Measurements from ENCODE around the gene PKN3. TPM values are rescaled to one million over a fixed set of nuclear protein-coding genes. Genes with fewer than 3 reads are reported as not detected.

Gene PKN3
- total and polyA plus RNA-seq, 4 donors: 0.61 to 4.2 (median 1.5) TPM

DNA sequence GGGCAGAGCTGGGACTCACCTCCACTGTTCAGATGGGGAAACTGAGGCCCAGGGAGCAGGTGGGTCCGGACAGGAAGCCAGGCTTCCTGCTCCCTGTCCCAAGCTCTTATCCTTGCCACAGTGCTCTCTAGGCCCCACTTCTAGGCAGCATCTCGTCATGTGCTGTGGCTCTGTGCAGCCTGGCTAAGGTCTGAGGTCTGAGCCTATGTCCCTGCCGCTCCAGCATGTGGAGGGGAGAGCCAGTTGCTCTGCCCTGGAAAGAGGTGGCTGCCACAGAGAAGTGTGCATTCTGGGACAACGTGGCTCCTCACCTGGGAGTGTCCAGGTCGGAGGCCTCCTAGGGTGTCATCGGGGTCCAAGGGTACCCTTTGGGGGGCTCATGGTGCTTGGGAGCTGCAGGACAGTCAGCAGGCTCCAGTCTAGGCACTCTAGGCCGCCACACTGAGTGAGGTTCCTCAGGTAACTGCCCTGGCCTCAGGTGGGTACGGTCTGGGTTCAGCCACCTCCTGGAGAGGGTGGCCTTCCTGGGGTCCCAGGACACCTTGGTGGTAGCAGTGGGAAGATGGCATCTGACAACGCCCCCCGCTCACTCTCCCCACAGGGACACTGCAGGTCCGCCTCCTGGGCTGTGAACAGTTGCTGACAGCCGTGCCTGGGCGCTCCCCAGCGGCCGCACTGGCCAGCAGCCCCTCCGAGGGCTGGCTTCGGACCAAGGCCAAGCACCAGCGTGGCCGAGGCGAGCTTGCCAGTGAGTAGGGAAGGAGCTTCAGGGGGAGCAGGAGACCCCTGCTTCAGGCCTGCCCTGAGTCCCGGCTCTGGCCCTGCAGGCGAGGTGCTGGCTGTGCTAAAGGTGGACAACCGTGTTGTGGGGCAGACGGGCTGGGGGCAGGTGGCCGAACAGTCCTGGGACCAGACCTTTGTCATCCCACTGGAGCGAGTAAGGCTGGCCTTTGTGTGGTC lies 10.4 kb downstream of the PKN3 start:
- DNase-seq (ENCODE audit: low spot score): no peak
- H3K9me3 ChIP-seq (ENCODE audit: control insufficient read depth in 4 of 4, low read length in 3 of 4): no peaks in the 10 kb centered on the region

GRCh38 chr9:128713411-128713780 lies 11.1 kb downstream of the PKN3 start:
- Histone ChIP-seq H3K27me3 (ENCODE audit: control insufficient read depth in 4 of 4, insufficient read depth in 4 of 4, low read length in 3 of 4) (no peaks in the 10 kb centered on the region), H3K36me3 (ENCODE audit: control insufficient read depth in 4 of 4, insufficient read depth in 3 of 4, low read depth in 1 of 4, low read length in 3 of 4) (no peaks in the 10 kb centered on the region), H3K9me3 (ENCODE audit: control insufficient read depth in 4 of 4, low read length in 3 of 4) (no peaks in the 10 kb centered on the region), H3K27ac (ENCODE audit: low read depth in 1 of 2, low read length in 2 of 2) (no peak overlapping the region), H3K9ac (ENCODE audit: low read depth in 1 of 2, low read length in 2 of 2) (no peak overlapping the region), H3K4me1 (ENCODE audit: control insufficient read depth in 4 of 4, insufficient read depth in 4 of 4, low read length in 3 of 4) (no peaks in the 10 kb centered on the region), H3K4me3 (ENCODE audit: low read depth in 1 of 3, low read length in 3 of 3) (no peak overlapping the region)
- DNase-seq (ENCODE audit: low spot score): no peak
- WGBS: 97% methylated on average over 13 of the region's 13 CpGs
- TF ChIP-seq TAF1 (conservative IDR thresholded peaks at IDR 0.05) (no peak), REST (IDR thresholded peaks at IDR 0.05) (no peak), ATF3 (IDR thresholded peaks at IDR 0.05) (no peak), SP1 (IDR thresholded peaks at IDR 0.05) (no peak), RXRA (IDR thresholded peaks at IDR 0.05) (no peak), MAX (IDR thresholded peaks at IDR 0.05) (no peak), HNF4G (IDR thresholded peaks at IDR 0.05) (no peak), YY1 (IDR thresholded peaks at IDR 0.05) (no peak), EGR1 (IDR thresholded peaks at IDR 0.05; ENCODE audit: low read depth in 2 of 2) (no peak)

More for the DNA sequence above, 10.4 kb downstream of the PKN3 start:
- H3K9ac ChIP-seq (ENCODE audit: low read depth in 1 of 2, low read length in 2 of 2): no peak overlapping the region
- TF ChIP-seq HNF4G (IDR thresholded peaks at IDR 0.05) (no peak), RXRA (IDR thresholded peaks at IDR 0.05) (no peak), MAX (IDR thresholded peaks at IDR 0.05) (no peak), CTCF (IDR thresholded peaks at IDR 0.05; ENCODE audit: low read depth, low read length, missing input control) (no peak), HNF4A (conservative IDR thresholded peaks at IDR 0.05) (no peak), EGR1 (IDR thresholded peaks at IDR 0.05; ENCODE audit: low read depth in 2 of 2) (no peak), REST (IDR thresholded peaks at IDR 0.05) (no peak), FOXA2 (IDR thresholded peaks at IDR 0.05) (no peak), FOXA1 (IDR thresholded peaks at IDR 0.05) (no peak)
- WGBS: 96% methylated on average over 26 of the region's 26 CpGs
- no peak overlapping the region for H3K4me3 ChIP-seq (ENCODE audit: low read depth in 1 of 3, low read length in 3 of 3)
- no peaks in the 10 kb centered on the region for H3K4me1 ChIP-seq (ENCODE audit: control insufficient read depth in 4 of 4, insufficient read depth in 4 of 4, low read length in 3 of 4)
- no peak overlapping the region for H3K27ac ChIP-seq (ENCODE audit: low read depth in 1 of 2, low read length in 2 of 2)
- H3K27me3 ChIP-seq (ENCODE audit: control insufficient read depth in 4 of 4, insufficient read depth in 4 of 4, low read length in 3 of 4): no peaks in the 10 kb centered on the region
- no peaks in the 10 kb centered on the region for H3K36me3 ChIP-seq (ENCODE audit: control insufficient read depth in 4 of 4, insufficient read depth in 3 of 4, low read depth in 1 of 4, low read length in 3 of 4)

All from liver (tissue), 9 donors.